Tibial nerve (tissue), 3 donors: ENCODE results near the gene HOXC4.

Experiments
- POLR2A ChIP-seq, 2 donors: fragments of 450-650 bp; IDR thresholded peaks; one replicate each; pipeline ENCODE4 v1.6.1; 2017; ENCODE audit warnings: antibody characterized with exemption in 2 of 2, mild to moderate bottlenecking in 2 of 2, moderate library complexity in 2 of 2
- TF ChIP-seq, protein P1 (sequence below), 5 experiments: fragments of 200-600 bp in 3 of 5; fragments of 450-650 bp in 2 of 5; sonication (generic) in 3 of 5; IDR thresholded peaks; one replicate each; pipeline ENCODE4 v1.5.1; 2016 to 2019; ENCODE audit warnings: antibody characterized with exemption in 5 of 5, mild to moderate bottlenecking in 3 of 5, moderate library complexity in 2 of 5

- TF ChIP-seq, protein P1, sequence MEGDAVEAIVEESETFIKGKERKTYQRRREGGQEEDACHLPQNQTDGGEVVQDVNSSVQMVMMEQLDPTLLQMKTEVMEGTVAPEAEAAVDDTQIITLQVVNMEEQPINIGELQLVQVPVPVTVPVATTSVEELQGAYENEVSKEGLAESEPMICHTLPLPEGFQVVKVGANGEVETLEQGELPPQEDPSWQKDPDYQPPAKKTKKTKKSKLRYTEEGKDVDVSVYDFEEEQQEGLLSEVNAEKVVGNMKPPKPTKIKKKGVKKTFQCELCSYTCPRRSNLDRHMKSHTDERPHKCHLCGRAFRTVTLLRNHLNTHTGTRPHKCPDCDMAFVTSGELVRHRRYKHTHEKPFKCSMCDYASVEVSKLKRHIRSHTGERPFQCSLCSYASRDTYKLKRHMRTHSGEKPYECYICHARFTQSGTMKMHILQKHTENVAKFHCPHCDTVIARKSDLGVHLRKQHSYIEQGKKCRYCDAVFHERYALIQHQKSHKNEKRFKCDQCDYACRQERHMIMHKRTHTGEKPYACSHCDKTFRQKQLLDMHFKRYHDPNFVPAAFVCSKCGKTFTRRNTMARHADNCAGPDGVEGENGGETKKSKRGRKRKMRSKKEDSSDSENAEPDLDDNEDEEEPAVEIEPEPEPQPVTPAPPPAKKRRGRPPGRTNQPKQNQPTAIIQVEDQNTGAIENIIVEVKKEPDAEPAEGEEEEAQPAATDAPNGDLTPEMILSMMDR (IDR thresholded peaks at IDR 0.05): no peak
- no peak for TF ChIP-seq POLR2A (IDR thresholded peaks at IDR 0.05)
These were observed 14.1 kb upstream of the HOXC4 start for GRCh38 chr12:54039417-54040147.
